ENCODE measurements around the gene COL5A2.

Gene COL5A2

DNA sequence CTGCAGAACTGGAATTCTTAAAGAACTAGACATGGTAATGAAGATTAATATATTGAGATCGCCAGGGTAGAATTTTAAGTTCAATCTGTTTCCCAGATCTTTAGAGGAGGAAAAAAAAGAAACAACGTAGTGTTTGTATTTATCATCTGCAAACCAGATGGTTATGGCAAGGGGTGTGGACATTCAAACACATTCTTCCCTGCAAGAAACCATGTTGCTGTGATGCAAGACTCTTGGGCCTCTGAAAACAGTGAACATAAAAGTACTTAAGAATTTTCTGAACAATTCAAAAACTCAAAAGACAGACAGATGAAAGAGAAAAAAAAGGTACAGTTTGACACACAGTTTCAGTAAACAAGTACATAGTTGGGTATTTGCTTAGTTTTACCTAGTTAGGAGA lies 35.6 kb downstream of the COL5A2 start:
- no peak for DNase-seq

DNA sequence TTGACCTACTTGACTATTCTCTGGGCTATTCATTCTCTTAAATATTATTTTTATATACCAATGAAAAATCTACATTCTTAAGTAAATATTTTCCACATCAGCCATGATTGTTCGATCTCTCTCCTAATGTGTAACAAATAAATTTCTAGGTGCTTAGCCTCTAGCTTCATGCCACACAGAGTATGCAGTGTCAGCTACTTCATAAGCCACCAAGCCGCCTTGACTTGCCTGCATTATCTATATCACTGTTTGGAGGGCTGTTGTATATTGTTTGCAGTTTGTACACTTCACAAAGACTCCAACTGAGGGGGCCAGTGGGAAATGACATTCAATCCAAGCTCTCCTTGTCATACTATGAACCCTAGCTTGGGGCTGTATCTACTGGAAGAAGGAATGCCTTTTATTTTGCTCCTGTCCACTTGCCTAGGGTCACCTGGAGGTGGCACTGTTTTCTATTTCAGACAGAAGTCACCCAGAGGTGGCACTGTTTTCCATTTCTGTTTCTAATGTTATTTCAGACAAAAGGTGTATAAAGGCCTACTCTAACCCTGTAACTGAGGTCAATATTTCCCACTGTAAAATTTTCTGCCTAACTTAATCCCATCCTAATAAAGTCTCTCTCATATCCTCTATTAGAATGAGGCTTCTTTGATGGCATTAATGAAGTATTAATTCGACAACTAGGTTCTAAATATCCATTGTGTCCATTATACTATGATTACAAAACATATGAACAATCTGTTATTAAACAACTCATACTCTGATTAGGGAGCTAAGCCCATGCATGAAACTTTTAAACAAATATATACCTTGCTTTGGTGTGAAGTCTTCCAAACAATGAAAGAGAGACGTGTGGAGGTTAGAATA lies 36.4 kb downstream of the COL5A2 start:
- DNase-seq = no peak

DNA sequence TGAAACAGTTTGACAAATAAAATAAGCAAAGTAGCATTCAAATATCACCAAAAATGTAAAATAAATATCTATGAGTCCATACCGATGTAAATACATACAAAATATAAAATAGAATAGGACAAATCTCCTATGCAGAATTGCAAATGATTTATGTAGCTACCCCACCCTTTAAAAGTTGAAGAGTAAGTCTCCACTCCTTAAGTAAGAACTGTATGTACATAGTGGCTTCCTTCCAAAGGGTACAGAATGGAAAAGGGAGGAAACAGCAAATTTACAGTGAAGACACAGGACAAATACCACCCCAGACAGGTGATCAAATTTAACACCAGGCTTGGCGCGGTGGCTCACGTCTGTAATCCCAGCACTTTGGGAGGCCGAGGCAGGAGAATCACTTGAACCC lies 40.8 kb downstream of the COL5A2 start:
- no peak for DNase-seq

DNA sequence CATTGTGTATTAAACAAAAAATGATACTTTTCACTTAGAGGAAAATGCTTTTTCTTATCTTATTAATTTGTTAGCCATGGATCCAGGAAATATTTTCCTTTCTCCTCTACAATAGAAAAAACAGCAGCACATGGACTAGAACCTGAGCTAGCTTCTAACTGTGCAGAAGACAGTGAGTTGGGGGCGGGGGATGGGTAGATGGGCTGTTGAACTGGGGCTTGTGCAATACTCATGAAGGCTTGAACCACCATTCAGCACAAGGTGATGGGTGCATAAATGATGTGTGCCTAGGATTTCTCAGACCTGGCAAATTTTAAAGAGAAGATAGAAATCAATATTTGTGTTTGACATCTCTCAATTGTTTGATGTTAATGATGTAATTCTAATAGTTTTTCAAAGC lies 42.0 kb downstream of the COL5A2 start:
- DNase-seq = no peak

DNA sequence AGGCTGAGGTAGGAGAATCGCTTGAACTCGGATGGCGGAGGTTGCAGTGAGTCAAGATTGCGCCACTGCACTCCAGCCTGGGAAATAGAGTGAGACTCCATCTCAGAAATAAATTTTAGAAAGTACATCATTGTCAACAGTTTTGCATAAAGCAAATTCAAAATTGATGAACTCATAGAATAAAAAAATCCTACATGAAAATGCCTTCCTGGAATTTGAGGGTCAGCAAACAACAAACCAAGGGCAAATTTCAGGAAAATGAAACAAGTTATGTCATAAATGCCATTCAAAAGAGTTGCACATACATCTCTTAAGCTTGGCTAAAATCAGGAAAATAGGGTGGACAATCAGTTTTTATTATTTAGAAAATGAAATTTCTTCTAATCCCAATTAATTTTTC lies 45.1 kb downstream of the COL5A2 start:
- no peak for DNase-seq

DNA sequence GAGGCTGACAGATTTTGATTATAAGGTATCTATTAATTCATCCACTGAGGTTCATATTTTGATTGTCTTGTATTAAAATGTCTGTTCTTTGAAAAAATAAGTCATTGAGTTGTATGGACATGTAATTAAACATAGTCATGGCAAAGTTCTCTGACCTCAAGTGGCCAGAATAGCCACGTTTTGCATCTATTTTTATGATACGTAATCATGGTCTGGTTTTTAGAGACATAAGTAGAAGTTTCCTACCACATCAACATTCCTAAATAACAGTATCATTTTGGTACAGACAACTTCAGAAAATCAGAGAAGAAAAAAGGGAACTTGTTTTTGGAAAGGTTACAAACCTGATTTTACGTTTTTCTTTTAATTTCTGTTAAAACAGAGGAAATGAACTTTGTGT lies 47.6 kb downstream of the COL5A2 start:
- DNase-seq = no peak

DNA sequence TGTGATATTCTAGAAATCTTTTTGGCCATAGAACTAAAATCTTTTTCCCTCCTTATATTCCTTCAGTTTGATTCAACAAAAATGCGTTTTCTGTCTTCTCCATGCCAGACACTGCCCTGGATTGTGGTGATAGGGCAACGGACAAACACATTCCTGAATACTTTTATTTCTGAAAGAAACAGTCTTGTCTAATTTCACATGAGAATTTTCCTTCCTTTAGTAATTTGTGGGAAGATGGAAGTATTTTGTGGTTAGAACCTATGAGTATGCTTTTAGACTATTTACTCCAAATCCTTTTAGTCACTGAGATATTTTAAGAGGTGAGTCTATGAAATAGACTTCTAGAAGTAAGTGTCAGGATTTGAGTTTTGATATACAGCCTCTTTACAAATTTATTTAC lies 49.6 kb downstream of the COL5A2 start:
- no peak for DNase-seq

DNA sequence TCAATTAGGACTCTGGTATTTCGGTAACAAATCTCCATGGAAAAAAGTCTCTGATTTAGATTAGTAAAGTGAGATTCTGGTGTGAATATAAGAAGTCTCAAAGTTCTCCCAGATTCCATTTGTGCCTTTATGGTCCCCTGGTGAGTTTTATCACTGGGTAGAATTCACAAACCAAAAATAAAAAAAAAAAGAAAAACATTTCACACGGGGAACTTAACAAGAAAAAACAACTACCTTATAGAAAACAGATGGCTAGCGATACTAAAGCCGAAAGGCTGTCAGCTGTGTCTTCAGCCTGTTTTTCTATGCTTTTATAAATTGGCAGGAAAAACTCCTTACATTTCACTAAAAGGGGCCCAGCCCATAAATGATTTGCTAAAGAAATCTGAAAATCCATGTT lies 50.6 kb downstream of the COL5A2 start:
- no peak for DNase-seq

DNA sequence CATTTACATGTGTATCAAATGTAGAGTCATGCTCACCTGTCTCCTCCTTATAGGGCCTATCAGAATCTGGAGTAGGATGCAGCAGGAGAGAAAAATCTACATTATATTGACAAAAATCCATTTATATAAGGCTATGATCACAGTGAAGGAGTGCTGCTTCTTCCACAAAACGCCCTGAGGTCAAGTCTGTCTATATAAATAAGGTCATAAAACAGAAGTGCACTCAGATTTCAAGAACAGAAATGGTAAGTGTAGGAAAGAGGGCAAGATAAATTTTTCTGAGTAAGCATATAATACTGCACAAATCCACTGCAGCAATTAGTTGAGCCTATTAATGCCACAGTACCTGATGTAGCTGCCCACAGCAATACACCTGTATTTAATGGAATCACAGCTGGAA lies 51.8 kb downstream of the COL5A2 start:
- DNase-seq = no peak

DNA sequence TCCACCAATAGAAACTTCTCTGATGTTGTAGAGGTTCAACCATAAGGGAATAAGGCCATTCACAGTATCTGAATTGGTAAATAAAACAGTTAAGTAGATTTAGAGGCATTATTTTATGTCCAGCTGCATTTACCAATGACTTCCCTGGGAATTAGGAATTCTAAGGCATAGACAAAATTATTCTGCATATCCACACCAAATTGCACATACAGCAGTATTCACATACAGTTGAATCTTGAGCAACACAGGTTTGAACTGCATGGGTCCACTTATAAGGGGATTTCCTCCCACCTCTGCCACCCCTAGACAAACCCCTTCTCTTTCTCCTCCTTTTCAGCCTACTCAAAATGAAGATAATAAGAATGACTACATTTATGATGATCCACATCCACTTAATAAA lies 54.4 kb downstream of the COL5A2 start:
- DNase-seq = no peak

DNA sequence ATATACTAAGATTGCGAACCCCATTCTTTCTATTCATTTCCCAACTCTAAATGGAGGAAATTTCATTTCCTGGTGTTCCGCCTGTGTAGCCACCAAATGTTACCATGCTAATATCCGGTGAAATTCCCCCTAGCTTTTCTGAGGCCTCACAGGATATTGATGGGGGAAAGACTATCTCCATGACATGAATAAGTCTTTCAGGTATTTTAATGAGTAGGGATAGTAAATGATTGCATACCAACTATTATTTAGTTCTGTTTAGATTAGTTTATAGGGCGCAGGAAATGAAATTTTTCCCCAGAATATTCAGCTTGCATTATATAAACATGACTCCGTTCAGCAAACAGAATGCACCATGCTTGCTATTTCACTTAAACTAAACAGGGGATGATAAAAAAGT lies 55.4 kb downstream of the COL5A2 start:
- no peak for DNase-seq

DNA sequence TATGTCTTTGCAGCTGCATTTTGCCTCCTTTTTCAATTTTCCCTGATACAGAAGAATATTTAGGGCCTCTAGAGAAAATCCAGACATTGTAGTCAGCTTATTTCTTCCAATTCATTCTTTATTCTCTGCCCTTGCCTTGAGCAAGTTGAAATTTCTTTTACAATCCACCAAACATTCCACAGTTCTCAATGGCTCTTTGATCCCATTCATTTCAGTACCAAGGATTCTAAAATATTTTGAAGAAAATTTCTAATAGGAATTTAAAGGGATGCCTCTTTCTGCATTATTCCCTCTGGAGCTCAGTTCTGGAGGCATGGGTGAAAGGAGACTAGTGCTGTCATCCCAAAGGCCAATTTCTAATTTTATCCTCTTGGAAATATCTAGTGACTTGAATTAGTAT lies 61.2 kb downstream of the COL5A2 start:
- no peak for DNase-seq

DNA sequence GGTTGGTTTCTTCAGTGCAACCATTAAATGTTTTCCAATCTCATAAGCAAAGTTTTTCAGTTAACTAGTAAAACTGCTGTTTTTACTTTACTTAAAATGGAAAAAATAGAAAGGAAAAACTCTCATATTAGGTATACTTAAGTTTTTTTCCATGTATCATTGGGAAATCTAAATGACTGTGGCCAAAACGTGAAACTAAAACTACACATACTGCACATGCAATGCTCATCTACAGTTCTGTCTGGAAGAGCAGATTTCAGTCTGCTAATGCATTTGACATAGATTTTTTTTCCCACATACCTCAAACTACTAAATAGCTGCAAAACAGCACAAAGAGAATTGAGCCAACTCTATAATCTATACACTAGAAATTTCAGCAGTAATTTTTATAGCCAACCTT lies 62.6 kb downstream of the COL5A2 start:
- DNase-seq = no peak

DNA sequence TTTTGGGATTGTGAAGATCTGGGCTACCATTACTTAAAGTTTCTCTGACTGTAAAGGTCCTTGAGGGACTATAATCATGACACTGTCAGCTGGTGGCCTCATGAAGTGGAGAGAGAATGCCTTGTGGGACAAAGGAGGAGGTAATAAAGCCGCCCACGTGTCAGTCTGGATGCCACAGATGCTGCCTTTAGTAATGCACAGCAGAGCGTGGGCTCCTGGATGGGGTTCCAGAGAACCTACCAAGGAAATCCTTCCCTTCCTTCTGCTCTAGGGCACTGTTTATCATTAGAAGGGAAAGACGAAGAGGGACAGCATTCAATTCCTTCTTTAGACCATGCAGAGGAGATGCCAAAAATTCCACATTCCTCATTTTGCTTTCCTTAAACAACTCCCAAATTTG lies 63.5 kb downstream of the COL5A2 start:
- no peak for DNase-seq

DNA sequence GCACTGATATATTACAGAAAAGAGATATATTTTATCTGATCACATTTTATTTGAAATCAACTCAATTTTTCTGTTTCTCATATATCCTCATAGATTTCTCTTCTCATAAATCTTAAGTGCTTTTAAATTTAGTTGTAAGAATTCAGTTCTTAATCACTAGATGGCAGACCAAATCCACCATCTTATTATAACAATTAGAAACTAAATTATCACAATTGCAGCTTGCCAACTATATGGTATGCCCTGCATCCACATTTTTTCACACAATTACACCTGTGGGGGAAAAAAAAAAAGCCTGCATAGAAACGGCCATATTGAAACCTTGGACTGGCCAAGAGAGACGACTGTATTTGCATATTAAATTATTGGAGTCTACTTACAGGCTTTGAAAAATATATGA lies 64.4 kb downstream of the COL5A2 start:
- no peak for DNase-seq

DNA sequence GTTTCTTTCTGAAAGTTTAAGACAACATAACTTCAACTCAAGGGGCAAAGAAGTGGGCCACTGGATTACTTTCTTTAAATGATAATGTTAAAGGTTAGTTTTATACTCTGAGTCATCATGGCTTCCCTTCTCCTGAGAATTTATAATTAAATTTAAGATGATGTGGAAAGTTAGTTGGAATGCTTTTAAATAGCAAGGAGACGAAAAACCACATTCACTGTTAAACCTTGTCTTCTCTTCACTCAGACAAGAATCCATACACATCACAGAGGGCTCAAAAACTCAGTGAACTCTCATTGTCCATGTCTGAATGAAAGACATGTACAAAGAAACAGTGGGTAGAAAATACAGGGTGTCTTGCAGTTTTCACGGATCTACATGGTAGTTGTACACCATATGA lies 65.6 kb downstream of the COL5A2 start:
- DNase-seq = no peak

DNA sequence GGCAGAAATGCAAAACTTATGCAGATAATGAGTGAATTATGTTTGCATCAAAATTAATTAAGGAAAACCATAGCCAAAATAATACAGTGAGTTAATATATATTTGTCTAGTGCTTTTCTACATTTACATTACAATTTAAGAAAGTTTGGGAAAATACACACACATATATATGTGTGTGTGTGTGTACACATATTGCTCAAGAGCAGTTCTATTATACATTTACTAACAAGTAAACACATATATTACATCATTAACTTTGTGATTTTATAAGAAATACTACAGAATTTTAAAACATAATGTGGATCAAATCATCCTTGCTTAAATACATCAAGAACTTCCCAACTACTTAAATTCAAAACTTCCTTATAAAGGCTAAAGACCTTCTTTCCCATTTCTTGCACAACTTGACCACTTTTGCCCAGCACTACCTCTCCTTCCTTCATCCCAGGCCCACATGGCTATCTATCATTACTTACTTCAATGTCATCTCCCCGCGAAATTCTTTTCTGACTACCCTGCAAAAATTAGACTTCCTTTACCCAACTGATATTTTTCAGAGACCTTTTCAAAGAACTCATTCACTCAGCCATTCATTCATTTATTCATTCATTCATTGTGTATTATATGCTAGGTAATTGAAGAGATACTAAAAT lies 68.4 kb downstream of the COL5A2 start:
- DNase-seq = no peak

DNA sequence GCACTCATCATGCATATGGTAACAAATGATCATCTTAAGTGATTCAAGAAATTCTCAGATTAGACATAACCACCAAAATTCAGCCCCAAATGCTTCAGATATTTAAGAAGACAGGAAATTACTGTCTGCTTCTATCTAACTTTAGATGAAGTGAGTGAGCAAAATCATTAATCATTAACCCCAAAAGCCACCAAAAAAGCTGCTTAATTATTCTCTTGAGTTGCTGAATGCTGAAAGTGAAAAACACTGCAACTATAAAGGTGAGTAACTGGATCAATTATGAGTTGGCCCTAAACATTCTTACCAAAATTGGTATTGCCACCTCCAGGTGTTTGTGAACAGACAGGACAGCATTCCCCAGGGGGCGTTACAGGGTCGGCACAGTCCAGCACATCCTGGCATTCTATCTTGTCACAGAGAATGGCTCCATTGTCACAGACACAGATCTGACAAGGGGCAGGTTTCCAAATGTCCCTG lies 69.6 kb downstream of the COL5A2 start:
- no peak for DNase-seq

DNA sequence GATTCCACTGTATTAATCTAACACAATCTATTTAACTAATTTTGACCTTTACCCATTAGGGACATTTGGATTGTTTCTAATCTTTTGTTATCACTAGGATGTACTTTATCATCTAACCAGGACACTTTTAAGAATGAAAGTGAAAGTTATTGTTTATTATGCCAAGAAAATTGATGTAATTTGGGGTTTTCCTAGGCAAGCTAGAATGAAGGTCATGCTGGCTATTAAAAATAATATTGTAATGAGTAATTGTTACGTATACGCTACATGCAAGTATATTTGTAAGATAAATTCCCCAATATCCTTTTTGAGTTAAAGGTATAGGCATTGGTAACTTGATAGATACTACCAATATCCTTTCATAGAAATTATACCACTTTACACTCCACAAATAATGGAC lies 74.6 kb downstream of the COL5A2 start:
- no peak for DNase-seq

DNA sequence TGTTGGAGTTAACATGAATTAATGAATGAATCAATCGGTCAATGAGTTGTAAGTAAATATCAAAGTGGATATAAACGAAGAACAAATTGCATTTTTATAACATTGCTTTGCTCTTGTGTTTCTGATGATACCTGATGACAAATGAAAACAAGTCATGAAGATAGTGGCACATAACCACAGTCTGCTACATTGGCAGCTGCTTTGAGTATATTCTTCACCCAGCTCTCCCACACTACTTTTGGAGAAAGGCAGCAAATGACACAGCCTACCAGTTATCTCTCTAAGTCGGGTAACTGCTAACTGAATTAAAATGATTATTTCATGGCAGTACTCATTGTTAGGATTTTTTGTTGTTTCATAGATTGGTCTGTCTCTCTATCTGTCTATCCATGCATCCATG lies 76.8 kb downstream of the COL5A2 start:
- DNase-seq = no peak

DNA sequence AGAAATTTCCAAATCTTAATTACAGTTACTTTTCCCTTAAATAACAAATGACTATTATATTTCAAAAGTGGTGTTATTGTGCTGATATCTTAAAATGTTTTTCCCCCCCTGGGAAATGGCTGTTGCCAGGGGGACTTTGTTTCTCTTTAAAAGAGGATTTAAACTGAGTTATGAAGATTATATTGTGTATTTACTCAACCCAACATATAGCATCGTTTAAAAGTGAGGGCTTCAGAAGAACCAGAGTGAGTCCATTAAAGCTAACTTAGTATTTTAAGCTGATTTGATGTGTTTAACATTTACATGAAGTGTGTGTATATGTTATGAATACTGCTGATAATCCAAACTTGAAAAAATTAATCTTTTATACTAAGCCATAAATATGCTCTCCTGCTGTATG lies 81.6 kb downstream of the COL5A2 start:
- no peak for DNase-seq

DNA sequence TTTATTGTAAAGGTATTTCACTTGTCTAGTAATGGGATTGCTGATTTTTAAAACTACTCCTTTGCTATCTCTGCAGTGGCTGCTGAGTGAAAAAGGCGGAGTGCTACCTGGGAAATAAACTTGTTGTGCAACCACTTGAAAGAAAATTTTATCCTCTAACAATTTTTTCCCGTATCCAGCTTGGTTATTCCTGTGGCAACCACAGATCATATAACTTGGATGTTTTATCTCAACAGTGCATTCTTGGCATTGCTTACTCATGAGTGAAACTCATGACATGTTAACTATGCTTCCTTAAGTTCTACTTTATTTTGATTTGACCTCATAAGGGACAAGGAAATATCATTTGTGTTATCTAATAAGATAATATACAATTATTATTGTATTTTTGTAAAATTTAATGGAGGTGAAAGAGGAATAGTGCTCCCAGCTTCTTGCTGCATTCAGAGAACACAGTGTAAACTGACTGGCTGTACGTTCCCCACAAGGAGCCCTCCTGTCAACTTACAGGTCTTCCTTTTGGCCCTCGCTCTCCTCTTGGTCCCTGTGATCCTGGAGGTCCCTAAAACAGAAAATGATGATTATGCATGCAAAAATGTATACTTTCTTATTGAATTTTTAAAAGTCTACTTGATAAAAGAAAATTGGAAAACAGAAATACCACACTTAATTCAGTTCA lies 82.7 kb downstream of the COL5A2 start:
- DNase-seq = no peak

DNA sequence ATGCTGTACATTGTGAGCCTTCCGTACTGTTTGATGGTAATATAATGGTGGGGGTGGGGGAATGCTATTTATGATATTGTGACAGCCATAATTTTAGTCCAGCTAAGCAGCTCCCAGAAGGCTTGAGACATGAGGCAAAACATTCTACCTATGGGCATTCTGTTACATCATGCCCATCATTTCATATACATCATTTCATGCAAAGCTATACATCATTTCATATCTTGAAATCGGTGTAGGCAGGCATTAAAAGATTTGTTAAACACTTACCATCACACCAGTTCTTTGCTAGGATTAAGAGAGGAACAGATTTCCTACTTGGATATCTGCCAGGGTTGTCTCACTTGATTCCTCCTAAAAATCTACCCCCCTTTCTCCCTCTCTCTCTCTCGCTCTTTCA lies 84.5 kb downstream of the COL5A2 start:
- no peak for DNase-seq

DNA sequence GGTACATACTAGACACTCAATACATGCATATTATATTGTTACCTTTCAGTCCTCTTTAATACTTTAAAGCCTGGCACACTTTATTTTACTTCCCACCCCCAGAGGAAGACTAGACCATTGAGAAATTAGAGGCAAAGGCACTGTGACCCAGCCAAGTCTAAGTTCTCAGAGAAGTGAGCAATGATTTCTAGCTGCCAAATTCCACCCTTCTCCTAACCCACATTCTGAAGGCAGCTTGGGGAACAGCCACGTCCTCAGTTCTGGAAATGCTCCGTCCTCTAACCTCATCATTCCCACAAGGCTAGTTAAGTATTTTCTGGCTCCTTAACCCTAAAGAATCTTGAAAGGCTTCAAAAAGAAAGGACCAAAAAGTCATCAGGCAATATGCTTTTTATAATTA lies 86.6 kb downstream of the COL5A2 start:
- no peak for DNase-seq

Measured in NCI-H510A (cell line).